ENCODE results near the gene ARHGAP32. TPM values are rescaled to one million over a fixed set of nuclear protein-coding genes. Genes with fewer than 3 reads are reported as not detected.

The ARHGAP32 gene
- total RNA-seq, 4 donors from 2014 or later: 41.3 to 108 (median 101) TPM

DNA sequence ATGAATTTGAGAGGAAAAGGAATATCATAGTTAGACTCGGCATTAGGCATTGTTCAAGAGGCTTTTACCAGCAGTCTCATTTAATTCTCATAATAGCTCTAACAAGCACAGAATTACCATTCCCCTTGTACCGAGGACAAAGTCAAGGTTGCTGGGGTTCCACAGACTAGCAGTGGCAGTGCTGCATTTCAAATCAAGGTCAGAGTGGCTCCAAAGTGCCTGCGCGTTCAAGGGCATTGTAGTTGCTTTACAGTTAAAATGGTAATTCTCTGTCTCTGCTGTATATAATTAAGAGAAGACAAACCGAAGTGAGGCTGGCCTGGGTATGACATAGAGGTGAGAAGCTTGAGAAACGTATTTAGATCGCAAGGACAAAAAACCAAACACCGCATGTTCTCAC is 209.1 kb downstream of the ARHGAP32 start:
- no peak for DNase-seq
- H3K4me3 ChIP-seq: no peak overlapping the region
- no peaks in the 10 kb centered on the region for H3K9me3 ChIP-seq
- no peaks in the 10 kb centered on the region for H3K27me3 ChIP-seq
- no peaks in the 10 kb centered on the region for H3K4me1 ChIP-seq
- H3K36me3 ChIP-seq: peaks cover 0 to 58% (median 3%) of the 10 kb centered on the region in 3 donors
- no peak overlapping the region for H3K27ac ChIP-seq
- TF ChIP-seq POLR2A (IDR thresholded peaks at IDR 0.05): no peak
- TF ChIP-seq, protein P1, sequence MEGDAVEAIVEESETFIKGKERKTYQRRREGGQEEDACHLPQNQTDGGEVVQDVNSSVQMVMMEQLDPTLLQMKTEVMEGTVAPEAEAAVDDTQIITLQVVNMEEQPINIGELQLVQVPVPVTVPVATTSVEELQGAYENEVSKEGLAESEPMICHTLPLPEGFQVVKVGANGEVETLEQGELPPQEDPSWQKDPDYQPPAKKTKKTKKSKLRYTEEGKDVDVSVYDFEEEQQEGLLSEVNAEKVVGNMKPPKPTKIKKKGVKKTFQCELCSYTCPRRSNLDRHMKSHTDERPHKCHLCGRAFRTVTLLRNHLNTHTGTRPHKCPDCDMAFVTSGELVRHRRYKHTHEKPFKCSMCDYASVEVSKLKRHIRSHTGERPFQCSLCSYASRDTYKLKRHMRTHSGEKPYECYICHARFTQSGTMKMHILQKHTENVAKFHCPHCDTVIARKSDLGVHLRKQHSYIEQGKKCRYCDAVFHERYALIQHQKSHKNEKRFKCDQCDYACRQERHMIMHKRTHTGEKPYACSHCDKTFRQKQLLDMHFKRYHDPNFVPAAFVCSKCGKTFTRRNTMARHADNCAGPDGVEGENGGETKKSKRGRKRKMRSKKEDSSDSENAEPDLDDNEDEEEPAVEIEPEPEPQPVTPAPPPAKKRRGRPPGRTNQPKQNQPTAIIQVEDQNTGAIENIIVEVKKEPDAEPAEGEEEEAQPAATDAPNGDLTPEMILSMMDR (IDR thresholded peaks at IDR 0.05): no peak

DNA sequence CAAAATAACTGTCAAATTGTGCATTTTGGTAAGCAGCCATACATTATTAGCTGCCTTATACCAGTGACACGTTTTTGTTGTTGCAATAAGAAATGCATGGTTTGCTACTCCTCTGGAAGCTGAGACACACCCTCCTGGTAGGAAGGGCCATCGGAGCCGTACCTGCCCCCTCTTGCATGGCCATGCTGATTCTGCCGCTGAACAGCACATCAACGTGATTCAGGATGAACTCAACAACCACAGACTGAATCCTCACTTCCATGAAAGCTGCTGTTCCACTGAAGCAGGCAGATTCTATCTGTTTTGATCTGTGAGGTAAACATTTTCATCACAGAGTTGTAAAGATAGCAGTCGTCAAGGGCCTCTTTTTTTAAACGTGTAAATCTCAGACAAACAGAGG is 210.9 kb downstream of the ARHGAP32 start:
- no peak for TF ChIP-seq POLR2A (IDR thresholded peaks at IDR 0.05)
- TF ChIP-seq, protein P1 (IDR thresholded peaks at IDR 0.05): no peak
- DNase-seq: no peak
- H3K36me3 ChIP-seq: peaks cover 0 to 68% (median 3%) of the 10 kb centered on the region in 3 donors
- no peaks in the 10 kb centered on the region for H3K9me3 ChIP-seq
- H3K27me3 ChIP-seq: no peaks in the 10 kb centered on the region
- no peaks in the 10 kb centered on the region for H3K4me1 ChIP-seq
- H3K27ac ChIP-seq: no peak overlapping the region
- no peak overlapping the region for H3K4me3 ChIP-seq

DNA sequence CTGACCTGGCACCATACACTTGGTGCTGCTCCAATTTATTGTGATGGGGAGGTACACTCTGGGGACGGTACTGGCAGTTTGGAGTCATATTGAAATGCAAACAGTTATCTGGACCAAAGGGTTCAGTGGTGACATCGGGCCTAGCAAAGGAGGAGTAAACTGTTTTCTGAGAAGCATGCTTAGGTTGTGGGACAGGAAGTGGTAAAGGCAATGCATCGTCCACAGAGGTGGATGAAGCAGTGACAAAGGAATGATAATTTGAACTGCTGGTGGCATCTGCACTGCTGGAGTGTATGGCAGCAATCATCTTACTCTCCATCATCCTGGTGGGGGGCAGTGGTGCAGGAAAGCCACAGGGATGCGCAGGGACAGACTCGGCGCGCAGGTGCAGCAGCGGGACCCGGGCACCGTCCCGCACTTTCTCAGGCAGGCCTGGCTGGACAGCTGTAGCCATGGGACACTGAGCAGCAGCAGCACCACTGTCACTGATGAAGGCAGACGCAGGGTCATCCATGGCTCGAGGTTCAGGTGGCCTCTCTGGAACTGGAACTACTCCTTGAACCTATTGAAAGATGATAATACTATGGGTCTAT is 221.4 kb downstream of the ARHGAP32 start:
- no peaks in the 10 kb centered on the region for H3K4me1 ChIP-seq
- no peak overlapping the region for H3K27ac ChIP-seq
- H3K27me3 ChIP-seq: no peaks in the 10 kb centered on the region
- TF ChIP-seq POLR2A (IDR thresholded peaks at IDR 0.05): no peak
- TF ChIP-seq, protein P1 (IDR thresholded peaks at IDR 0.05): no peak
- H3K36me3 ChIP-seq: peaks cover 0 to 74% (median 0%) of the 10 kb centered on the region in 3 donors
- H3K9me3 ChIP-seq: no peaks in the 10 kb centered on the region
- DNase-seq: no peak
- no peak overlapping the region for H3K4me3 ChIP-seq

DNA sequence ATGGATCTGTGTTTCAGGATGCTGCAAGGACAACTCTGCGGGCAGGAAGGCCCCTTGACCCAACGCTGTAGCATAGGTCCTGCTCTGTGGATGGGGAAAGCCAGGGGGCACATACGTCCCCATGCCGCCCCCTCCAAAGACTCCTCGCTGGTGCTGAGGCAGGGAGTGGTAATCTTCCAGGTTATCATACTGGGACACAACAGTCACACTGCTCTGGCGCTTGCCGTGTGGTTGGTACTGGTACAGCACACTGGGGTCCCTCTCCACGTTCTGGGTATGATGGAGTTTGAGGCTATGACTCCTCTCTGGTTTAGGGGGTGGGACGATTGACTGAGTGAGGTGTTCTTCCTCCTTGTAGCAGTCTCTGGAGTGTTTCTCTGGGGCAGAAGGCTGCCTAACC is 223.2 kb downstream of the ARHGAP32 start:
- Histone ChIP-seq H3K36me3 (peaks cover 0 to 62% (median 0%) of the 10 kb centered on the region in 3 donors), H3K9me3 (no peaks in the 10 kb centered on the region), H3K27ac (no peak overlapping the region), H3K4me1 (no peaks in the 10 kb centered on the region), H3K27me3 (no peaks in the 10 kb centered on the region), H3K4me3 (no peak overlapping the region)
- no peak for DNase-seq
- no peak for TF ChIP-seq POLR2A (IDR thresholded peaks at IDR 0.05)
- TF ChIP-seq, protein P1 (IDR thresholded peaks at IDR 0.05): no peak

DNA sequence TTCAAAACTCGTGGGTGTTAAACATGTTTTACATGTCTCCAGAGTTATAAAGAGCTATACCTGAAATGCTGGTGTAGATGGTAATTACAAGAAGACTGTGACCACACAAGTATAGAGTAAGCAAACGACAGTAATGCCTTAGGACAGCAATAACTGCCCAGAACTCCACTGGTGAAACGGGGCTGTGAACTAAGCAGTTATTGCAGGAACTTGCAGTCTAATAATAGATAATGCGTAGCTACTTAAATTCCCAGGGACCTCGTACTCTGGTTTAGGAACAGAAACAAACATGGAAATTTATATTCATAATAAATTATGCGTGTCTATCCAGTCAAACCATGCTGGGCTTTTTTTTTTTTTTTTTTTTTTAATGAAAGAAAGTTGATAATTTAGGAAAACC is 224.5 kb downstream of the ARHGAP32 start:
- no peaks in the 10 kb centered on the region for H3K27me3 ChIP-seq
- no peak for DNase-seq
- H3K36me3 ChIP-seq: peaks cover 0 to 57% (median 0%) of the 10 kb centered on the region in 3 donors
- H3K4me3 ChIP-seq: no peak overlapping the region
- TF ChIP-seq, protein P1 (IDR thresholded peaks at IDR 0.05): no peak
- TF ChIP-seq POLR2A (IDR thresholded peaks at IDR 0.05): no peak
- no peaks in the 10 kb centered on the region for H3K4me1 ChIP-seq
- no peak overlapping the region for H3K27ac ChIP-seq
- no peaks in the 10 kb centered on the region for H3K9me3 ChIP-seq
